Transverse colon (tissue), 4 donors: ENCODE data around the gene PLEKHA1. TPM values are rescaled to one million over a fixed set of nuclear protein-coding genes. Genes with fewer than 3 reads are reported as not detected.

ENCODE experiments used
- DNase-seq: peaks from one replicate; pipeline ENCODE4 v3.0.0-alpha.2; 2019
- H3K27ac ChIP-seq, 4 donors: fragments of 200-600 bp; sonication (generic); 2 replicates each; pipeline ENCODE4 v1.5.1; 2016 to 2018; ENCODE audit warnings: inconsistent platforms in 4 of 4
- H3K27me3 ChIP-seq: fragments of 200-600 bp; sonication (generic); 2 replicates; pipeline ENCODE4 v1.5.1; 2017; ENCODE audit warnings: inconsistent platforms
- H3K36me3 ChIP-seq, 4 donors: fragments of 200-600 bp; sonication (generic); 2 replicates each; pipeline ENCODE4 v1.5.1; 2017 to 2019; ENCODE audit warnings: inconsistent platforms in 4 of 4
- H3K4me1 ChIP-seq, 4 donors: fragments of 200-600 bp; sonication (generic); 2 replicates each; pipeline ENCODE4 v1.5.1; 2017 to 2020; ENCODE audit warnings: inconsistent platforms in 4 of 4
- H3K4me3 ChIP-seq, 4 donors: fragments of 200-600 bp; sonication (generic); 1 replicate in 1 of 4; 2 replicates in 3 of 4; pipeline versions ENCODE4 v1.5.1 to v1.6.1; 2017 to 2019; ENCODE audit warnings: inconsistent platforms in 4 of 4
- H3K9me3 ChIP-seq, 2 donors: fragments of 200-600 bp; sonication (generic); 2 replicates each; pipeline ENCODE4 v1.5.1; 2017 to 2019; ENCODE audit warnings: inconsistent platforms in 2 of 2
- EP300 ChIP-seq: sonication (generic); formaldehyde crosslinking; IDR thresholded peaks from one replicate; pipeline ENCODE4 v1.6.1; 2017; ENCODE audit warnings: antibody characterized with exemption, low read depth
- POLR2A ChIP-seq: fragments of 450-650 bp; IDR thresholded peaks from one replicate; pipeline ENCODE4 v1.6.1; 2016; ENCODE audit warnings: antibody characterized with exemption, mild to moderate bottlenecking, moderate library complexity
- POLR2AphosphoS5 ChIP-seq, 3 donors: sonication (generic); formaldehyde crosslinking; IDR thresholded peaks; one replicate each; pipeline ENCODE4 v1.6.1; 2016; ENCODE audit warnings: antibody characterized with exemption in 3 of 3
- WGBS, 2 donors: methylation state at CpG; one replicate each; pipeline ENCODE4 v1.1.5; 2018; ENCODE audit warnings: low coverage in 1 of 2; 5-methylcytosine and 5-hydroxymethylcytosine counted together
- in situ Hi-C, 4 donors: fragments of 200-750 bp; cut with MboI; loops; one replicate each; pipeline versions ENCODE4 v1.15.0 to v1.15.1; 2017; ENCODE audit warnings: low sequenced_read_pairs in 3 of 4, low pct_ligation_motif_present in 1 of 4, low pct_unique_long_range_greater_than_20kb in 1 of 4
- intact Hi-C: fragments of 100-400 bp; cut with DNase I; formaldehyde crosslinking; loops from one replicate; pipeline ENCODE4 v1.15.1; 2023; ENCODE audit warnings: low total_unique reads
- total RNA-seq, 4 donors: library from RNA; depleted of rRNA; stranded (reverse); fragments of >200 nt; gene quantifications; one replicate each; pipeline ENCODE4 v1.1.0, GENCODE V29; 2016
- TF ChIP-seq, protein P1 (sequence below), 5 experiments: fragments of 200-600 bp in 3 of 5; fragments of 450-650 bp in 2 of 5; sonication (generic) in 3 of 5; IDR thresholded peaks; 1 replicate in 2 of 5; 2 replicates in 3 of 5; pipeline ENCODE4 v1.5.1; 2016 to 2017; ENCODE audit warnings: antibody characterized with exemption in 5 of 5, inconsistent platforms in 3 of 5, mild to moderate bottlenecking in 2 of 5, moderate library complexity in 1 of 5

Gene PLEKHA1
- total RNA-seq, 4 donors from 2014 or later = 10.7 to 40.3 (median 28.9) TPM

DNA sequence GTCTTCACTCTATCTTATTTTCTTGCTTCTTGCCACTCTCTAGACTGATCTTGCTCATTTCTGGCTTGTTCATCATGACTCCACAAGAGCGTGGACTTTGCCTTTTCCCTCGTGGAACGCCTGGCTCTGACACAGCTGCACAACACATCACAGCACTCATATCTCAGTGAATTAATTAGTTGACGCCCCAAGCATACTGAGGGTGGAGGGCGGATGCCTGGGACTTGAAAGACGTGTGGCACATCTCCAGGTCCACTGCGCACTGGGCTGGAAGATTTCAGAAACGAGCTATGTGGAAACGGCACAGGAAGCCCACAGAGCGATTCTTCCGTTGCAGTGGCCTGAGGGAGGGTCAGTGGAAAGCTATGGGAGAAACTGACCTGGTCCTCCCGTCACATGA is 23.6 kb upstream of the PLEKHA1 start:
- no peak for DNase-seq
- Histone ChIP-seq H3K4me3 (no peak overlapping the region), H3K36me3 (no peaks in the 10 kb centered on the region), H3K9me3 (no peaks in the 10 kb centered on the region), H3K27me3 (no peaks in the 10 kb centered on the region), H3K27ac (no peak overlapping the region), H3K4me1 (no peaks in the 10 kb centered on the region)
- in situ Hi-C loops = no loop called here
- WGBS, 2 donors = 85% methylated on average over 12 of the region's 12 CpGs; no CpG with 5 or more reads in 1 of the 2 donors
- no peak for TF ChIP-seq EP300
- TF ChIP-seq POLR2AphosphoS5 (IDR thresholded peaks at IDR 0.05) = no peak
- no peak for TF ChIP-seq POLR2A
- TF ChIP-seq, protein P1, sequence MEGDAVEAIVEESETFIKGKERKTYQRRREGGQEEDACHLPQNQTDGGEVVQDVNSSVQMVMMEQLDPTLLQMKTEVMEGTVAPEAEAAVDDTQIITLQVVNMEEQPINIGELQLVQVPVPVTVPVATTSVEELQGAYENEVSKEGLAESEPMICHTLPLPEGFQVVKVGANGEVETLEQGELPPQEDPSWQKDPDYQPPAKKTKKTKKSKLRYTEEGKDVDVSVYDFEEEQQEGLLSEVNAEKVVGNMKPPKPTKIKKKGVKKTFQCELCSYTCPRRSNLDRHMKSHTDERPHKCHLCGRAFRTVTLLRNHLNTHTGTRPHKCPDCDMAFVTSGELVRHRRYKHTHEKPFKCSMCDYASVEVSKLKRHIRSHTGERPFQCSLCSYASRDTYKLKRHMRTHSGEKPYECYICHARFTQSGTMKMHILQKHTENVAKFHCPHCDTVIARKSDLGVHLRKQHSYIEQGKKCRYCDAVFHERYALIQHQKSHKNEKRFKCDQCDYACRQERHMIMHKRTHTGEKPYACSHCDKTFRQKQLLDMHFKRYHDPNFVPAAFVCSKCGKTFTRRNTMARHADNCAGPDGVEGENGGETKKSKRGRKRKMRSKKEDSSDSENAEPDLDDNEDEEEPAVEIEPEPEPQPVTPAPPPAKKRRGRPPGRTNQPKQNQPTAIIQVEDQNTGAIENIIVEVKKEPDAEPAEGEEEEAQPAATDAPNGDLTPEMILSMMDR (IDR thresholded peaks at IDR 0.05) = no peak
- intact Hi-C loops = no loop called here

DNA sequence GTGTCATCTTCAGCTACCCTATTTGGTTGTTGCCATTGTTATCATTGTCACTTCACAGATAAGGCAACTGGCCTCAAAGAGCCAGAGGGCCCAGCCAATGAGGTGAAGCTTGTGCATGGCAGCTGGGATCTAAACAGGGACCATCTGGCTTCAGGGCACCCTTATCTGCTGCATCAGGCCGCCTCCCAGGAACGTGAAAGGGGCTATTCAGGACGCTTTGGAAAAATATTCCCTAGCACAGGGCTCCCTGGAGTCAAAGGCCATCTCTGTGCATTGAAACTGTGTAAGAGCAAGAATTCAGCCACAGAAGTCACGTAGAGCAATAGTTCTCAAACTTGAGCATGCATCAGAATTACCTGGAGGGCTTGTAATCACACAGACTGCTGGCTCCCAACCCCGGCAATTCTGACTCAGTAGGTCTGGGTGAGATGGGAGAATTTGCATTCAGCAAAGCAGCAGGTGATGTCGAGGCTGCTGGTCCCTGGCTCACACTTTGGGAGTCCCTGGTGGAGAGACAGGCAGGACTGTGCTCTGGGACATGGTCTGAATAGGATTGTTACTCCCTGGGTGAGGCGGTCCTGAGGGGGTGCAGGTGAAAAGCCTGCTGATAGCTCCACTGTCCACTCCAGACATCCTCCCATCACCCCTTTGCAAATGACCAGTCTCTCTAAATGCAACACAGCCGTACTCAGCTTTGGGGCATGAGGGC is 21.5 kb upstream of the PLEKHA1 start:
- no peak overlapping the region for H3K27ac ChIP-seq
- 50 to 70% methylated on average over 1 to 8 of the region's 8 CpGs for WGBS, 2 donors
- TF ChIP-seq POLR2AphosphoS5 (IDR thresholded peaks at IDR 0.05) (no peak), POLR2A (no peak), EP300 (no peak)
- TF ChIP-seq, protein P1 (IDR thresholded peaks at IDR 0.05) = no peak
- no peak for DNase-seq
- H3K36me3 ChIP-seq = no peaks in the 10 kb centered on the region
- no peak overlapping the region for H3K4me3 ChIP-seq
- H3K9me3 ChIP-seq = no peaks in the 10 kb centered on the region
- no peaks in the 10 kb centered on the region for H3K4me1 ChIP-seq
- H3K27me3 ChIP-seq = no peaks in the 10 kb centered on the region
- in situ Hi-C loops = no loop called here
- intact Hi-C loops = no loop called here

DNA sequence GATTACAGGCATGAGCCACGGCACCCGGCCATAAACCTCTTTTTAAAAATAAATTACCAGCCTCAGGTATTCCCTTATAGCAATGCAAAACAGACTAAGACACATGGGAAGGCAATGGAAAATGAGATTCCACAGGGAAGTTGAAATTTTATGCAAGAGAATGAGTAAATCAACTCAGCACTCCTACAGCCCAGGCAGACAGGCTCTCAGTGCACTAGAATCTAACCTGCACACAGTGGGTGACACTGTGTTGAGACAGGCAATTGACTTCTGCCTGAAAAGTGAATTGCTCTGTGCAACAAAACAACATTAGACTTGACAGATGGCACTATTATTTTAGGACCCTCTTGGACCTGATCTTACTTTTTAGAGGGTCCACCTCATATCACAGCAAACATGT is 20.1 kb upstream of the PLEKHA1 start:
- no peaks in the 10 kb centered on the region for H3K27me3 ChIP-seq
- H3K36me3 ChIP-seq = no peaks in the 10 kb centered on the region
- H3K4me3 ChIP-seq = no peak overlapping the region
- WGBS, 2 donors = 77 to 100% methylated on average over 2 of the region's 2 CpGs
- TF ChIP-seq EP300 (no peak), POLR2AphosphoS5 (IDR thresholded peaks at IDR 0.05) (no peak), POLR2A (no peak)
- TF ChIP-seq, protein P1 (IDR thresholded peaks at IDR 0.05) = no peak
- intact Hi-C loops = no loop called here
- DNase-seq = no peak
- H3K4me1 ChIP-seq = no peaks in the 10 kb centered on the region
- no peaks in the 10 kb centered on the region for H3K9me3 ChIP-seq
- in situ Hi-C loops = no loop called here
- H3K27ac ChIP-seq = no peak overlapping the region

DNA sequence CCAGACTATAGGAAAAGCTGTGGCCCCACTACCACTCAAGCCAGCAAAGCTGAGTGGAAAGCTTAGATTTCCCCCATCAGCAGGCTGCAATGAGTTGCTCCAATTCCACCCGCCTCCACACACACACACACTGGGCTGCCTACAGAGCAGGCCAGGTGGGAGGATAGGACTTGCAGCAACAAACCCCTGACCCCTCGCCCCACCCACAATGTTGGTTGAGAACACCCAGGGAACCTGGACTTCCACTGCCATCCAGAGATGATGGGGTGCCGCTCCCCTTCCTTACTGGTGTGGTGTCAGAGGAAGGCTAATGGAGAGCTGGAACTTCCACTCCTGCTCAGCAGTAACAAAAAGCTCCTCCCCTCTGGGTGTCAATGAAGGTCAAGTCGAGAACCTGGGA is 16.8 kb upstream of the PLEKHA1 start:
- H3K27ac ChIP-seq = no peak overlapping the region
- no peak overlapping the region for H3K4me3 ChIP-seq
- no peak for TF ChIP-seq POLR2A
- no peak for TF ChIP-seq EP300
- no peak for TF ChIP-seq POLR2AphosphoS5 (IDR thresholded peaks at IDR 0.05)
- TF ChIP-seq, protein P1 (IDR thresholded peaks at IDR 0.05) = no peak
- WGBS, 2 donors = 83 to 90% methylated on average over 1 to 4 of the region's 4 CpGs
- H3K36me3 ChIP-seq = no peaks in the 10 kb centered on the region
- intact Hi-C loops (no loop called here), in situ Hi-C loops (no loop called here)
- H3K9me3 ChIP-seq = no peaks in the 10 kb centered on the region
- H3K4me1 ChIP-seq = no peaks in the 10 kb centered on the region
- no peaks in the 10 kb centered on the region for H3K27me3 ChIP-seq
- DNase-seq = no peak
